Sigmoid colon (tissue), 4 donors: ENCODE data around the gene ACADS.

Experiments used
- CTCF ChIP-seq, 4 experiments: fragments of 450-650 bp in 3 of 4; fragments of 200-600 bp in 1 of 4; IDR thresholded peaks; one replicate each; pipeline ENCODE4 v1.5.1; 2016 to 2019; ENCODE audit warnings: antibody characterized with exemption in 4 of 4, mild to moderate bottlenecking in 3 of 4, moderate library complexity in 2 of 4
- POLR2A ChIP-seq, 2 donors: fragments of 450-650 bp; IDR thresholded peaks; one replicate each; pipeline ENCODE4 v1.6.1; 2016; ENCODE audit warnings: antibody characterized with exemption in 2 of 2, mild to moderate bottlenecking in 2 of 2, moderate library complexity in 2 of 2
- POLR2AphosphoS5 ChIP-seq, 4 donors: sonication (generic); formaldehyde crosslinking; IDR thresholded peaks; one replicate each; pipeline ENCODE4 v1.6.1; 2017; ENCODE audit warnings: antibody characterized with exemption in 4 of 4

GRCh38 chr12:120740871-120741270, 15.2 kb downstream of the ACADS start:
- TF ChIP-seq POLR2A (IDR thresholded peaks at IDR 0.05): no peak
- no peak for TF ChIP-seq CTCF (IDR thresholded peaks at IDR 0.05)
- TF ChIP-seq POLR2AphosphoS5 (IDR thresholded peaks at IDR 0.05): no peak
